Measurements from ENCODE around the gene IL10RA.

Gene IL10RA

GRCh38 chr11:118042796-118043195 lies 56.6 kb downstream of the IL10RA start:
- no peak for DNase-seq (ENCODE audit: low read depth in 3 of 3, low spot score in 1 of 3)

- no peak for DNase-seq (ENCODE audit: low read depth in 3 of 3, low spot score in 1 of 3)
Observed at GRCh38 chr11:118045191-118045590, 59.0 kb downstream of the IL10RA start.

GRCh38 chr11:118046051-118046963 lies 60.1 kb downstream of the IL10RA start:
- DNase-seq (ENCODE audit: low read depth in 3 of 3, low spot score in 1 of 3): no peak

- DNase-seq (ENCODE audit: low read depth in 3 of 3, low spot score in 1 of 3): no peak
Observed at GRCh38 chr11:118046964-118047700, 60.9 kb downstream of the IL10RA start.

DNA sequence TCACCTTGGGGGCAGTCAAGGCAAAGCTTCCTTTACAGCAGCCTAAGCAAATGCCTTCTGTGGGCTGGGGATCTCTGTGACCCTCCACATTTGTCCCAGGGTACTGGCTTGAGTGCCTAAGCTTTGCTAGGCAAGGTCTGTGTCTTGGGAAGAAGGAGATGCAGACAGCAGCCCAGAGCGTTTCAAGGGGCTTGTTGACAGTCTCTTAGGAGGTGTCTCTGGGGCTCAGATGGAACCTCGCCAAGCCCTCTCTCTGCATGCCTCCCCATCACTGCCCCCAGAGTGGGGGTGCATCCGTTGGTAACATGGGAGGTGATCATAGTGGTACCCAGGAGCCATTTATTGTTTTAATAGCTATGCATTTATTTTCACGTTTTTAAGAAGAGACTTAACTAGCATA lies 61.6 kb downstream of the IL10RA start:
- no peak for DNase-seq (ENCODE audit: low read depth in 3 of 3, low spot score in 1 of 3)

- no peak for DNase-seq (ENCODE audit: low read depth in 3 of 3, low spot score in 1 of 3)
Observed at GRCh38 chr11:118048472-118049370, 62.5 kb downstream of the IL10RA start.

GRCh38 chr11:118049771-118050170 lies 63.6 kb downstream of the IL10RA start:
- no peak for DNase-seq (ENCODE audit: low read depth in 3 of 3, low spot score in 1 of 3)

DNA sequence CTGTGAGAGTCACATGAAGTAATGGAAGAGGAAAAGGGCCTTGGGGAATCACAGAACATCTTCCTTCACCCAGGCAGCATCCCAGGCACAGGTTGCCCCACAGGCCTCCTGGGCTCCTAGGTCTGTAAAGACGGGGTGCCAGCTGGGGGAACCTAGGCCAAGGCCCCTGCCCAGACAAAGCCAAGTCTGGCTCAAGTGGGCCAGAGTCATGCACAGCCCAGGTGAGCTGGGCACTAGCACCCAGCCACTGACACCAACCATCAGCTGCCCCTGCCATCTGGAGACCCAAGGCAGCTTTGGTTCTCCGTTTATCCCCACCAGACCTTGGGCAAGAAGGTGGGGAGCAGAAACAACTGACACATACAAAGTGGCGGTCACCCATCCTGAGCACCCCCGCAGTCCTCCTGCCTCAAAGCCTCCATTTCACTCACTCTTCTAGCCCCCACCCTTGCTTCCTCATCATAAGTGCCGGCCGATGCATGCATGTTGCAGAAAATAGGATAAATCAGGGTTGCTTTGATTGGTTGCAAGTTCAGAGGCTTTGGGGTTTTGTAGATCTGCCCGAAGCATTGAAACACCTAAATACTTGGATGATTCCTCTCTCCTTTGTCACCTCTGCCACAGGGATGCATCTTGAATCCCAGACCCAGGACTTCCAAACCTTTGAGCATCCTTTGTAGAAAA lies 64.2 kb downstream of the IL10RA start:
- DNase-seq (ENCODE audit: low read depth in 3 of 3, low spot score in 1 of 3): no peak

Data from stimulated activated CD4-positive, alpha-beta T cell treated with anti-CD3 and anti-CD28 coated beads, TNF-alpha, amount 100 ng/mL, for 1 hour (primary cell).